DND-41 (cell line): Measurements from ENCODE around the gene MDP1.

ENCODE experiments used
- ATAC-seq: fragments of 200-7000 bp; cut with Tn5 transposase; 3 replicates; pipeline ENCODE4 v1.9.1; 2021; ENCODE audit warnings: low read depth; ENCODE audit not compliant: insufficient read depth
- DNase-seq: peaks from one replicate; pipeline ENCODE4 v3.0.0-alpha.2; 2020
- H2AFZ ChIP-seq: 2 replicates; pipeline ENCODE4 v1.6.0; 2012; ENCODE audit warnings: low read depth, low read length
- H3K27ac ChIP-seq: 2 replicates; pipeline ENCODE4 v1.5.1; 2012; ENCODE audit warnings: low read length, inconsistent platforms
- H3K27me3 ChIP-seq: fragments of 200-600 bp; sonication (generic); 2 replicates; pipeline ENCODE4 v1.6.0; 2012; ENCODE audit warnings: low read length, mild to moderate bottlenecking, inconsistent platforms; ENCODE audit not compliant: insufficient read depth, poor library complexity
- H3K36me3 ChIP-seq: 2 replicates; pipeline ENCODE4 v1.5.1; 2012; ENCODE audit warnings: low read length, inconsistent platforms; ENCODE audit not compliant: insufficient read depth
- H3K4me1 ChIP-seq: 2 replicates; pipeline ENCODE4 v1.5.1; 2012; ENCODE audit warnings: mild to moderate bottlenecking, low read length; ENCODE audit not compliant: insufficient read depth
- H3K4me2 ChIP-seq: 2 replicates; pipeline ENCODE4 v1.6.0; 2012; ENCODE audit warnings: mild to moderate bottlenecking, moderate library complexity, low read length, inconsistent platforms; ENCODE audit not compliant: insufficient read depth
- H3K4me3 ChIP-seq, 2 experiments: fragments of 200-600 bp in 1 of 2; shearing (Covaris generic) in 1 of 2; 2 replicates each; pipeline ENCODE4 v1.5.1; 2012 to 2016; ENCODE audit warnings: inconsistent platforms in 2 of 2, low read length in 2 of 2, mild to moderate bottlenecking in 2 of 2, low read depth in 1 of 2, moderate library complexity in 1 of 2
- H3K79me2 ChIP-seq: 2 replicates; pipeline ENCODE4 v1.6.0; 2012; ENCODE audit warnings: low read length, inconsistent platforms; ENCODE audit not compliant: insufficient read depth
- H3K9ac ChIP-seq: 2 replicates; pipeline ENCODE4 v1.6.0; 2012; ENCODE audit warnings: low read depth, mild to moderate bottlenecking, inconsistent platforms, low read length, moderate library complexity
- H3K9me3 ChIP-seq: 2 replicates; pipeline ENCODE4 v1.5.1; 2012; ENCODE audit warnings: low read length, moderate library complexity, mild to moderate bottlenecking, inconsistent platforms; ENCODE audit not compliant: insufficient read depth, severe bottlenecking
- H4K20me1 ChIP-seq: 2 replicates; pipeline ENCODE4 v1.6.0; 2012; ENCODE audit warnings: low read length; ENCODE audit not compliant: insufficient read depth
- EZH2 ChIP-seq: IDR thresholded peaks from 3 replicates; pipeline ENCODE4 v1.6.1; 2012; ENCODE audit warnings: borderline replicate concordance, low read depth, mild to moderate bottlenecking, moderate library complexity, low read length, inconsistent platforms; ENCODE audit not compliant: severe bottlenecking
- TF ChIP-seq, protein P1 (sequence below): IDR thresholded peaks from 2 replicates; pipeline ENCODE4 v1.5.1; 2012; ENCODE audit warnings: borderline replicate concordance, low read length, moderate library complexity, mild to moderate bottlenecking; ENCODE audit not compliant: poor library complexity, severe bottlenecking; ENCODE audit errors: extremely low read depth

MDP1 gene

DNA sequence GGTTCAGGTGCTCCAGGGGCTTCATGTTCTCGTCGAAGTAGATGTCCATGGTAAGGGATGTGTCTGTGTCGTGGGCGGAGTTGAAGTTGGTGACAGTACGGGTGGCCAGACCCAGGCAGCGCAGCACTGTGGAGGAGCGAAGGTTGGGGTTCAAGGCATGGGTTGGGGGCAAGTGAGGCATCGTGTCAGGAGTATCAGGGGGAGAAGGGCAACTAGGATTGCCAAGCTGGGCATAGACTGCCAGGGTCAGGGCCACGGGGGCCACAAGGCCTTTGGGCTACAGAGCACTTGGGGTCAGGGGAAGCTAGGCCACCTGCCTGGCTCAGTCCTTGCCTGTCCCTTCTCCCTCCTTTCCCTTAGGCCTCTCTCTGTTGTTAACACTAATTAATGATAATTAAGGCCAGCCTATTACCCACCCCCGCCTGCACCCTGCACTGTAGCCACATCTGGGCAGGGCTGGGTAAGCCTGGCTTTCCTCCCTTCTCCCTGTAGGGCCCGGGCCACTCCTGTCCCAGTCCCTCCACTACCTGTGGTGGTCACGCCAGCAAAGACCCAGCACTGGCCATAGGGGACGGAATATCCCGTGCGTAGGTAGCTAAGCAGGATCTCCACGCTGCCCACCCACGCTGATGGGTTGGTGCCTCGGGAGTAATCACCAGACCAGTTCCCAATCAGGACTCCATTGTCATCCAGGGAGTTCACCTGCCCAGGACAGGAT, 42.8 kb upstream of the MDP1 start:
- H3K27ac ChIP-seq: no peak overlapping the region
- no peaks in the 10 kb centered on the region for H3K36me3 ChIP-seq
- ATAC-seq: no peak
- H3K4me1 ChIP-seq: no peaks in the 10 kb centered on the region
- H3K79me2 ChIP-seq: no peaks in the 10 kb centered on the region
- H3K4me3 ChIP-seq: no peak overlapping the region
- H3K9ac ChIP-seq: no peak overlapping the region
- TF ChIP-seq, protein P1, sequence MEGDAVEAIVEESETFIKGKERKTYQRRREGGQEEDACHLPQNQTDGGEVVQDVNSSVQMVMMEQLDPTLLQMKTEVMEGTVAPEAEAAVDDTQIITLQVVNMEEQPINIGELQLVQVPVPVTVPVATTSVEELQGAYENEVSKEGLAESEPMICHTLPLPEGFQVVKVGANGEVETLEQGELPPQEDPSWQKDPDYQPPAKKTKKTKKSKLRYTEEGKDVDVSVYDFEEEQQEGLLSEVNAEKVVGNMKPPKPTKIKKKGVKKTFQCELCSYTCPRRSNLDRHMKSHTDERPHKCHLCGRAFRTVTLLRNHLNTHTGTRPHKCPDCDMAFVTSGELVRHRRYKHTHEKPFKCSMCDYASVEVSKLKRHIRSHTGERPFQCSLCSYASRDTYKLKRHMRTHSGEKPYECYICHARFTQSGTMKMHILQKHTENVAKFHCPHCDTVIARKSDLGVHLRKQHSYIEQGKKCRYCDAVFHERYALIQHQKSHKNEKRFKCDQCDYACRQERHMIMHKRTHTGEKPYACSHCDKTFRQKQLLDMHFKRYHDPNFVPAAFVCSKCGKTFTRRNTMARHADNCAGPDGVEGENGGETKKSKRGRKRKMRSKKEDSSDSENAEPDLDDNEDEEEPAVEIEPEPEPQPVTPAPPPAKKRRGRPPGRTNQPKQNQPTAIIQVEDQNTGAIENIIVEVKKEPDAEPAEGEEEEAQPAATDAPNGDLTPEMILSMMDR: no peak
- no peak overlapping the region for H3K4me2 ChIP-seq
- H3K9me3 ChIP-seq: no peaks in the 10 kb centered on the region
- no peak overlapping the region for H2AFZ ChIP-seq
- no peaks in the 10 kb centered on the region for H4K20me1 ChIP-seq
- no peaks in the 10 kb centered on the region for H3K27me3 ChIP-seq
- no peak for DNase-seq

- TF ChIP-seq EZH2: no peak
- TF ChIP-seq, protein P1: no peak
- H2AFZ ChIP-seq: no peak overlapping the region
- ATAC-seq: no peak
- no peaks in the 10 kb centered on the region for H3K36me3 ChIP-seq
- H3K9me3 ChIP-seq: no peaks in the 10 kb centered on the region
- no peak overlapping the region for H3K27ac ChIP-seq
- no peak overlapping the region for H3K4me3 ChIP-seq
- no peak overlapping the region for H3K4me2 ChIP-seq
- H3K4me1 ChIP-seq: no peaks in the 10 kb centered on the region
- no peak overlapping the region for H3K9ac ChIP-seq
- no peaks in the 10 kb centered on the region for H4K20me1 ChIP-seq
- no peaks in the 10 kb centered on the region for H3K79me2 ChIP-seq
- no peak for DNase-seq
- no peaks in the 10 kb centered on the region for H3K27me3 ChIP-seq
Measured at GRCh38 chr14:24258119-24258518, 42.3 kb upstream of the MDP1 start.

- H3K36me3 ChIP-seq: no peaks in the 10 kb centered on the region
- H3K27ac ChIP-seq: no peak overlapping the region
- H3K4me2 ChIP-seq: no peak overlapping the region
- H3K79me2 ChIP-seq: no peaks in the 10 kb centered on the region
- no peak overlapping the region for H3K4me3 ChIP-seq
- TF ChIP-seq, protein P1: no peak
- no peak for TF ChIP-seq EZH2
- H2AFZ ChIP-seq: no peak overlapping the region
- H3K9ac ChIP-seq: no peak overlapping the region
- H4K20me1 ChIP-seq: no peaks in the 10 kb centered on the region
- DNase-seq (no peak), ATAC-seq (no peak)
- no peaks in the 10 kb centered on the region for H3K9me3 ChIP-seq
- H3K27me3 ChIP-seq: no peaks in the 10 kb centered on the region
- H3K4me1 ChIP-seq: no peaks in the 10 kb centered on the region
Measured at GRCh38 chr14:24256960-24257359, 41.1 kb upstream of the MDP1 start.
